GM19239 (cell line): ENCODE results near the gene TNS3.
"Not testable (repeated sequence)": the region's sequence is repeated elsewhere in the genome, so short reads cannot be mapped to it uniquely, and the experiment has no call there.

Source experiments
- DNase-seq: peaks from one replicate; pipeline ENCODE4 v3.0.0; 2011; ENCODE audit warnings: low spot score; ENCODE audit not compliant: insufficient read length
- FAIRE-seq: peaks from 2 replicates; lab custom pipeline; 2011; peaks lifted over from hg19 to GRCh38; lab: Jason Lieb, UNC

TNS3 gene

GRCh38 chr7:47546171-47546570, 35.7 kb downstream of the TNS3 start:
- FAIRE-seq (no peak), DNase-seq (no peak)

- no peak for FAIRE-seq
- no peak for DNase-seq
Measured at GRCh38 chr7:47544416-47544815, 37.5 kb downstream of the TNS3 start.

- DNase-seq, result no peak
- no peak for FAIRE-seq
Measured at GRCh38 chr7:47543714-47544113, 38.2 kb downstream of the TNS3 start.

GRCh38 chr7:47543056-47543455, 38.9 kb downstream of the TNS3 start:
- FAIRE-seq (no peak), DNase-seq (no peak)

- no peak for FAIRE-seq
Measured at GRCh38 chr7:47542051-47542450, 39.9 kb downstream of the TNS3 start.

GRCh38 chr7:47541485-47541884, 40.4 kb downstream of the TNS3 start:
- FAIRE-seq, DNase-seq: not testable (repeated sequence)

More at GRCh38 chr7:47542051-47542450, 39.9 kb downstream of the TNS3 start:
- DNase-seq, result no peak

- FAIRE-seq (no peak), DNase-seq (no peak)
Measured at GRCh38 chr7:47540387-47541350, 41.2 kb downstream of the TNS3 start.

- FAIRE-seq (no peak), DNase-seq (no peak)
Measured at GRCh38 chr7:47540053-47540386, 41.9 kb downstream of the TNS3 start.

- no peak for DNase-seq
- FAIRE-seq, result no peak
Measured at GRCh38 chr7:47539398-47540052, 42.4 kb downstream of the TNS3 start.

- no peak for FAIRE-seq
- no peak for DNase-seq
Measured at GRCh38 chr7:47538846-47539311, 43.0 kb downstream of the TNS3 start.

GRCh38 chr7:47537716-47538675, 43.9 kb downstream of the TNS3 start:
- FAIRE-seq (no peak), DNase-seq (no peak)

- no peak for FAIRE-seq
- no peak for DNase-seq
Measured at GRCh38 chr7:47536661-47537611, 45.0 kb downstream of the TNS3 start.

GRCh38 chr7:47535704-47536628, 45.9 kb downstream of the TNS3 start:
- FAIRE-seq (no peak), DNase-seq (no peak)

GRCh38 chr7:47535035-47535703, 46.7 kb downstream of the TNS3 start:
- FAIRE-seq, result no peak
- DNase-seq, result no peak

GRCh38 chr7:47534322-47535034, 47.4 kb downstream of the TNS3 start:
- DNase-seq (no peak), FAIRE-seq (no peak)

GRCh38 chr7:47531584-47532492, 50.1 kb downstream of the TNS3 start:
- DNase-seq (no peak), FAIRE-seq (no peak)
